Neuronal stem cell (in vitro differentiated cells): ENCODE measurements around the gene PDCD6IP. TPM values are rescaled to one million over a fixed set of nuclear protein-coding genes. Genes with fewer than 3 reads are reported as not detected.
A peak's percentile ranks its signal among the peaks of the same experiment; 100 is the strongest.

Experiments
- DNase-seq: peaks from one replicate; pipeline ENCODE4 v3.0.0-alpha.2; 2013; ENCODE audit warnings: low spot score
- H2AFZ ChIP-seq: one replicate; pipeline ENCODE4 v1.6.1; 2013; ENCODE audit warnings: mild to moderate bottlenecking, low read length, inconsistent platforms
- H2AK5ac ChIP-seq: 2 replicates; pipeline ENCODE4 v1.6.1; 2013; ENCODE audit warnings: low read depth, mild to moderate bottlenecking, inconsistent platforms, low read length, moderate library complexity, mixed read lengths
- H2BK120ac ChIP-seq: 2 replicates; pipeline ENCODE4 v1.6.1; 2013; ENCODE audit warnings: low read depth, mild to moderate bottlenecking, inconsistent platforms, low read length, moderate library complexity, mixed read lengths
- H2BK12ac ChIP-seq: one replicate; pipeline ENCODE4 v1.6.1; 2013; ENCODE audit warnings: low read length, inconsistent platforms
- H2BK15ac ChIP-seq: 2 replicates; pipeline ENCODE4 v1.6.1; 2013; ENCODE audit warnings: mild to moderate bottlenecking, low read length, inconsistent platforms, mixed read lengths
- H2BK5ac ChIP-seq: one replicate; pipeline ENCODE4 v1.6.1; 2013; ENCODE audit warnings: inconsistent platforms, mild to moderate bottlenecking, low read length, moderate library complexity
- H3K14ac ChIP-seq: one replicate; pipeline ENCODE4 v1.6.1; 2013; ENCODE audit warnings: low read length, inconsistent platforms
- H3K18ac ChIP-seq: 2 replicates; pipeline ENCODE4 v1.6.1; 2013; ENCODE audit warnings: low read length, inconsistent platforms
- H3K23ac ChIP-seq: 2 replicates; pipeline ENCODE4 v1.6.1; 2013; ENCODE audit warnings: low read depth, mild to moderate bottlenecking, mixed read lengths, low read length, inconsistent platforms; ENCODE audit not compliant: poor library complexity
- H3K27ac ChIP-seq: replicated peaks from 3 replicates; pipeline ENCODE4 v1.5.1; 2013; ENCODE audit warnings: low read length, inconsistent platforms
- H3K27me3 ChIP-seq, 3 experiments: 2 replicates each; pipeline ENCODE4 v1.6.1; 2013; ENCODE audit warnings: low read length in 3 of 3, mild to moderate bottlenecking in 2 of 3, inconsistent platforms in 1 of 3, low read depth in 1 of 3, mixed read lengths in 1 of 3, moderate library complexity in 1 of 3; ENCODE audit not compliant: control insufficient read depth in 3 of 3, insufficient read depth in 3 of 3
- H3K36me3 ChIP-seq, 2 donors: replicated peaks in 1 of 2; 2 replicates each; pipeline ENCODE4 v1.6.1; 2013; ENCODE audit warnings: low read length in 2 of 2; ENCODE audit not compliant: control insufficient read depth in 2 of 2, insufficient read depth in 2 of 2
- H3K4ac ChIP-seq: 2 replicates; pipeline ENCODE4 v1.6.1; 2013; ENCODE audit warnings: inconsistent platforms, mild to moderate bottlenecking, low read length, moderate library complexity
- H3K4me1 ChIP-seq, 2 donors: 1 replicate in 1 of 2; 2 replicates in 1 of 2; pipeline ENCODE4 v1.6.1; 2013; ENCODE audit warnings: low read length in 2 of 2, low read depth in 1 of 2; ENCODE audit not compliant: control insufficient read depth in 2 of 2, insufficient read depth in 1 of 2
- H3K4me2 ChIP-seq: one replicate; pipeline ENCODE4 v1.6.1; 2013; ENCODE audit warnings: mild to moderate bottlenecking, low read length, inconsistent platforms; ENCODE audit not compliant: insufficient read depth, poor library complexity, severe bottlenecking
- H3K4me3 ChIP-seq, 2 donors: 2 replicates each; pipeline ENCODE4 v1.5.1; 2013; ENCODE audit warnings: low read length in 2 of 2, mild to moderate bottlenecking in 2 of 2, inconsistent platforms in 1 of 2, moderate library complexity in 1 of 2
- H3K79me1 ChIP-seq: one replicate; pipeline ENCODE4 v1.6.1; 2013; ENCODE audit warnings: low read depth, mild to moderate bottlenecking, inconsistent platforms, low read length, moderate library complexity
- H3K9ac ChIP-seq: one replicate; pipeline ENCODE4 v1.6.1; 2013; ENCODE audit warnings: mild to moderate bottlenecking, low read depth, low read length, inconsistent platforms; ENCODE audit not compliant: poor library complexity
- H3K9me3 ChIP-seq, 2 donors: replicated peaks in 1 of 2; 2 replicates each; pipeline versions ENCODE3 to v1.6.1; 2013; ENCODE audit warnings: low read length in 2 of 2, mild to moderate bottlenecking in 2 of 2, inconsistent platforms in 1 of 2, low read depth in 1 of 2, mixed read lengths in 1 of 2, moderate library complexity in 1 of 2; ENCODE audit not compliant: control insufficient read depth in 2 of 2, insufficient read depth in 1 of 2
- H4K8ac ChIP-seq: one replicate; pipeline ENCODE4 v1.6.1; 2013; ENCODE audit warnings: low read depth, mild to moderate bottlenecking, inconsistent platforms, low read length, moderate library complexity
- H4K91ac ChIP-seq: one replicate; pipeline ENCODE4 v1.6.1; 2013; ENCODE audit warnings: low read length, low read depth, mild to moderate bottlenecking, inconsistent platforms; ENCODE audit not compliant: poor library complexity
- WGBS, 2 donors: extraction: QIAGEN DNeasy Blood & Tissue Kit; methylation state at CpG; one replicate each; pipeline ENCODE4 v1.1.7; 2013; ENCODE audit warnings: missing lambda C conversion rate in 2 of 2, mixed read lengths in 1 of 2; ENCODE audit not compliant: insufficient read length in 2 of 2, insufficient replicate concordance in 1 of 2; ENCODE audit errors: extremely low coverage in 2 of 2; 5-methylcytosine and 5-hydroxymethylcytosine counted together
- polyA plus RNA-seq, 2 experiments: library from polyadenylated mRNA; stranded (reverse); fragments of 200-250 nt; gene quantifications; one replicate each; pipeline ENCODE4 v1.2.3, GENCODE V29; 2013

PDCD6IP gene, protein sequence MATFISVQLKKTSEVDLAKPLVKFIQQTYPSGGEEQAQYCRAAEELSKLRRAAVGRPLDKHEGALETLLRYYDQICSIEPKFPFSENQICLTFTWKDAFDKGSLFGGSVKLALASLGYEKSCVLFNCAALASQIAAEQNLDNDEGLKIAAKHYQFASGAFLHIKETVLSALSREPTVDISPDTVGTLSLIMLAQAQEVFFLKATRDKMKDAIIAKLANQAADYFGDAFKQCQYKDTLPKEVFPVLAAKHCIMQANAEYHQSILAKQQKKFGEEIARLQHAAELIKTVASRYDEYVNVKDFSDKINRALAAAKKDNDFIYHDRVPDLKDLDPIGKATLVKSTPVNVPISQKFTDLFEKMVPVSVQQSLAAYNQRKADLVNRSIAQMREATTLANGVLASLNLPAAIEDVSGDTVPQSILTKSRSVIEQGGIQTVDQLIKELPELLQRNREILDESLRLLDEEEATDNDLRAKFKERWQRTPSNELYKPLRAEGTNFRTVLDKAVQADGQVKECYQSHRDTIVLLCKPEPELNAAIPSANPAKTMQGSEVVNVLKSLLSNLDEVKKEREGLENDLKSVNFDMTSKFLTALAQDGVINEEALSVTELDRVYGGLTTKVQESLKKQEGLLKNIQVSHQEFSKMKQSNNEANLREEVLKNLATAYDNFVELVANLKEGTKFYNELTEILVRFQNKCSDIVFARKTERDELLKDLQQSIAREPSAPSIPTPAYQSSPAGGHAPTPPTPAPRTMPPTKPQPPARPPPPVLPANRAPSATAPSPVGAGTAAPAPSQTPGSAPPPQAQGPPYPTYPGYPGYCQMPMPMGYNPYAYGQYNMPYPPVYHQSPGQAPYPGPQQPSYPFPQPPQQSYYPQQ
- 71.6 TPM for polyA plus RNA-seq (2013, experiment 1 of 2)
- 71.0 TPM for polyA plus RNA-seq (2013, experiment 2 of 2)

DNA sequence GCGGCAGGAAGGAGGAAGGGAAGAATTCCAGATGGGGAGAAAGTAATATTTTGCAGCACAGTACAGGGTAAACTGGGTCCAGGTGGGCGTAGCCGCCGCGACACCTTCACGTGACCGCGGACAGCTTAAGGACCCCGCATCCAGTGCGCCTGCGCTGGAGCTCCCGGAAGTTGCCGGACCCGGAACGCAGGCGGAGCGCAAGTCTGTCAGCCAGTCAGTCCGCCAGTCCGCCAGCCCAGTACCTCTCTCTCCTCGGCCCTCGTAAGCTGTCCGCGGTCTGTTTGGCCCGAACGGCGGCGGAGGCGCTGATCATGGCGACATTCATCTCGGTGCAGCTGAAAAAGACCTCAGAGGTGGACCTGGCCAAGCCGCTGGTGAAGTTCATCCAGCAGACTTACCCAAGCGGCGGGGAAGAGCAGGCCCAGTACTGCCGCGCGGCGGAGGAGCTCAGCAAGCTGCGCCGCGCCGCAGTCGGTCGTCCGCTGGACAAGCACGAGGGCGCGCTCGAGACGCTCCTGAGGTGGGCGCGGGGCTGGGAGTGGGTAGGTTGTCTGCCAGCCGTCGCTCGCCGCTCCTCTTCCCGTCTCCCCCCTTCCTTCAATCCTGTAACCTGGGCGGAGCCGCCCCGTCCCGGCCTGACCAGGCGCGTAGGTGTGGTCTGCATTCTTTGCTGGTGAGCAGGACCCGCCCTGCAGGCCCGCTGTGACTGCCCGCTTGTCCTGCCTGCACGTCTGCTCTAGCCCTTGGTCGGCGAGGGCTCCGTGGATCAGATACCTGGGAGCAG is at the start of gene PDCD6IP:
Gene PDCD6IP (plus strand): TSS at position 213 of the 784 bp plus-strand sequence. CDS start 99 bp downstream, at position 312.
- peaks cover 0 to 13% of the 10 kb centered on the region in 2 donors for H3K9me3 ChIP-seq
- H2BK120ac ChIP-seq: peak within 1 kb of the TSS; percentile 93
- no peak within 1 kb of the TSS for H3K14ac ChIP-seq
- no peak within 1 kb of the TSS for H2AK5ac ChIP-seq
- H3K9ac ChIP-seq: peak within 1 kb of the TSS; percentile 93
- H3K36me3 ChIP-seq: peaks cover 0 to 22% of the 10 kb centered on the region in 2 donors
- H3K18ac ChIP-seq: peak within 1 kb of the TSS; percentile 93
- H3K4me2 ChIP-seq: peak within 1 kb of the TSS; percentile 83
- H4K8ac ChIP-seq: no peak within 1 kb of the TSS
- peak within 1 kb of the TSS; percentile 77 for H2BK5ac ChIP-seq
- H2BK15ac ChIP-seq: peak within 1 kb of the TSS; percentile 76
- H4K91ac ChIP-seq: no peak within 1 kb of the TSS
- peak; percentile 85 for DNase-seq
- H2AFZ ChIP-seq: peak within 1 kb of the TSS; percentile 98
- H3K4me3 ChIP-seq: peak within 1 kb of the TSS; percentile 90 to 92
- peak within 1 kb of the TSS; percentile 93 for H3K27ac ChIP-seq
- H3K27me3 ChIP-seq: no peaks in the 10 kb centered on the region
- H3K4ac ChIP-seq: no peak within 1 kb of the TSS
- H2BK12ac ChIP-seq: no peak within 1 kb of the TSS
- peaks cover 2% of the 10 kb centered on the region for H3K79me1 ChIP-seq
- peak within 1 kb of the TSS; percentile 99 for H3K23ac ChIP-seq
- H3K4me1 ChIP-seq: peaks cover 0 to 3% of the 10 kb centered on the region in 2 donors
- WGBS, 2 donors: no CpG with 5 or more reads among the region's 69 CpGs

DNA sequence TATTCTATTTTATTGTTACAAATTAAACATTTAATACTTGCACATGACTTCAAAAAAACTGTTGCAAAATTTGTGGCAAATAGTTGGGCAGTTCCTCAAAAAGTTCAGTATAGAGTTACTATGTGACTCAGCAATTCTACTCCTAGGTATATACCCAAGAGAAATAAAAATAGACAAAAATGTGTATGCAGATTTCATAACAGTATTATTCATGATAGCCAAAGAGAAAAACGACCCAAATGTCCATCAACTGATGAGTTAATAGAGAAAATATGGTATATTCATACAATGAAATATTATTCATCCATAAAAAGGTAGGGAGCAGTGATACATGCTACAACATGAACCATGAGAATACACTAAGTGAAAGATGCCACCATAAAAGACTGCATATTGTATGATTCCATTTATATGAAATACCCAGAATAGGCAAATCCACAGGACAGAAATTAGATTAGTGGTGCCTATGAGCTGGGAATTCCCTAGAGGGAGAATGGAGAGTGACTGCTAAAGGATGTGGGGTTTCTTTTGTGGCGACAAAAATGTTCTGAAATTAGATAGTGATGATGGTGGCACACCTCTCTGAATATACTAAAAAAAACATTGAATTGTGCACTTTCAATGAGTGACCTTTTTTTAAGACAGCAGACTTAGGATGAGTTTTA is 48.8 kb upstream of the PDCD6IP start:
- no peak overlapping the region for H3K23ac ChIP-seq
- H3K27ac ChIP-seq: no peak overlapping the region
- H4K91ac ChIP-seq: no peak overlapping the region
- no peak overlapping the region for H2BK5ac ChIP-seq
- no CpG with 5 or more reads among the region's 2 CpGs for WGBS, 2 donors
- H3K4me1 ChIP-seq: no peaks in the 10 kb centered on the region
- DNase-seq: no peak
- no peak overlapping the region for H3K14ac ChIP-seq
- H2BK12ac ChIP-seq: no peak overlapping the region
- no peak overlapping the region for H2BK15ac ChIP-seq
- peaks cover 0 to 2% of the 10 kb centered on the region in 2 donors for H3K9me3 ChIP-seq
- H3K36me3 ChIP-seq: no peaks in the 10 kb centered on the region
- H2AK5ac ChIP-seq: no peak overlapping the region
- H3K18ac ChIP-seq: no peak overlapping the region
- no peak overlapping the region for H3K4me2 ChIP-seq
- H3K9ac ChIP-seq: no peak overlapping the region
- H3K27me3 ChIP-seq: no peaks in the 10 kb centered on the region
- H4K8ac ChIP-seq: no peak overlapping the region
- no peak overlapping the region for H3K4ac ChIP-seq
- H3K4me3 ChIP-seq: no peak overlapping the region
- H2AFZ ChIP-seq: no peak overlapping the region
- no peak overlapping the region for H2BK120ac ChIP-seq
- no peaks in the 10 kb centered on the region for H3K79me1 ChIP-seq

DNA sequence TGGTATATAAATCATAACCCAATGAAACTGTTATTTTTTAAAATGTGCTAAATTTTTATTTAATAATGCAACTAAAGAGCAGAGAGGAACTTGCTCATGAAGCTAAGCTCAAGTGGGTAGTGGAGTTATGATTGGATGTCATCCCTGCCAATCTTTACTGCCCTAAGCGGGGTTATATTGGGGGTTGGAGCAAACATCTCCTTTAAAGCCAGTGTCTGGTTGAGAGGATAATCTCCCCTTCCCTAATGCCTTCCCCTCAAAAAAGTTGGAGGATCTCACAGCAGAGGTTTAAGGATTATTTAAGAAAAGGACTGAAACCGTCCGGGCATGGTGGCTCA is 48.2 kb upstream of the PDCD6IP start:
- DNase-seq: no peak
- H3K4ac ChIP-seq: no peak overlapping the region
- H2BK5ac ChIP-seq: no peak overlapping the region
- H3K9me3 ChIP-seq: peaks cover 0 to 2% of the 10 kb centered on the region in 2 donors
- no peak overlapping the region for H3K23ac ChIP-seq
- no peak overlapping the region for H3K4me2 ChIP-seq
- WGBS, 2 donors: no CpG with 5 or more reads among the region's 3 CpGs
- H3K9ac ChIP-seq: no peak overlapping the region
- H4K91ac ChIP-seq: no peak overlapping the region
- H3K27me3 ChIP-seq: no peaks in the 10 kb centered on the region
- no peak overlapping the region for H2BK120ac ChIP-seq
- no peak overlapping the region for H3K14ac ChIP-seq
- H2BK15ac ChIP-seq: no peak overlapping the region
- H2BK12ac ChIP-seq: no peak overlapping the region
- no peaks in the 10 kb centered on the region for H3K36me3 ChIP-seq
- H3K18ac ChIP-seq: no peak overlapping the region
- H3K27ac ChIP-seq: no peak overlapping the region
- H2AFZ ChIP-seq: no peak overlapping the region
- no peaks in the 10 kb centered on the region for H3K4me1 ChIP-seq
- no peak overlapping the region for H2AK5ac ChIP-seq
- no peak overlapping the region for H4K8ac ChIP-seq
- H3K79me1 ChIP-seq: no peaks in the 10 kb centered on the region
- no peak overlapping the region for H3K4me3 ChIP-seq
